Panc1 (cell line): ENCODE measurements around the gene CNNM4.

Source experiments
- POLR2AphosphoS5 ChIP-seq: IDR thresholded peaks from 2 replicates; pipeline ENCODE4 v1.6.1; 2012; ENCODE audit warnings: mild to moderate bottlenecking, low read depth, low read length, moderate library complexity
- SIN3A ChIP-seq: IDR thresholded peaks from 2 replicates; pipeline ENCODE4 v1.6.1; 2012; ENCODE audit warnings: low read depth, mild to moderate bottlenecking, low read length, moderate library complexity, borderline replicate concordance; ENCODE audit not compliant: insufficient read depth
- TF ChIP-seq, protein P1 (sequence below): fragments of 450-650 bp; IDR thresholded peaks from 2 replicates; pipeline ENCODE4 v1.5.1; 2017; ENCODE audit warnings: mild to moderate bottlenecking
- TF ChIP-seq, protein P2 (sequence below), 2 experiments: IDR thresholded peaks; 2 replicates each; pipeline ENCODE4 v1.6.1; 2011 to 2012; ENCODE audit warnings: low read depth in 2 of 2, control low read depth in 1 of 2, low read length in 1 of 2, mild to moderate bottlenecking in 1 of 2, moderate library complexity in 1 of 2; ENCODE audit not compliant: insufficient read depth in 1 of 2

DNA sequence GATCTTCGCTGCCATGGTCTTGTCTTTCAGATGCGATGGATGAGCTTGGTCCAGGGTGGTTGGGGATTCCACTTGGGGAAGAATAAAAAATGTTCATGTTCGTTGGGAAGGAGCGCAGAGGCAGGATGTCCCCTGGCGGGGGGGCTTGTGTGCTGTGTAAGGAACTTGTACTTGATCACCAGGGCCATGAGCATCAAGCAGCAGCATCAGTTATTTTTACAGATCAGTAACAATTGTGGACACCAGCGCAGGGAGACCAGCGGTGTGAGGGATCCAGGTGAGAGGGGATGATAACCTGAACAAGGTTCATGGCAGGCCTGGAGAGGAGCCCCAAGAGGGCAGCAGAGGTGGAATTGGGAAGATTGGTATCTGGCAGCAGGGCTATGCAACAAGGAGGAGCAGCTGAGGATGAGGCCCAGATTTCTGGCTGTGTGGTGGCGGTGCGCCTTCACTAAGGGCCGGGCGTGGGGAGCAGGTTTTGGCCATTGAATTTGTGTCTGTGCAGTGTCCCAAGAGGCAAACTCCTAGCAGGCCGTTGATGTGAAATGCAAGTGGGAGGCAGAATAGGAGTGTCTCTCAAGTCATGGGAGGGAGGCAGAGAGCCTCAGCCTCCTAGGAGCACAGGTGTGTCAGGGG, 59.3 kb downstream of the CNNM4 start:
- TF ChIP-seq, protein P1, sequence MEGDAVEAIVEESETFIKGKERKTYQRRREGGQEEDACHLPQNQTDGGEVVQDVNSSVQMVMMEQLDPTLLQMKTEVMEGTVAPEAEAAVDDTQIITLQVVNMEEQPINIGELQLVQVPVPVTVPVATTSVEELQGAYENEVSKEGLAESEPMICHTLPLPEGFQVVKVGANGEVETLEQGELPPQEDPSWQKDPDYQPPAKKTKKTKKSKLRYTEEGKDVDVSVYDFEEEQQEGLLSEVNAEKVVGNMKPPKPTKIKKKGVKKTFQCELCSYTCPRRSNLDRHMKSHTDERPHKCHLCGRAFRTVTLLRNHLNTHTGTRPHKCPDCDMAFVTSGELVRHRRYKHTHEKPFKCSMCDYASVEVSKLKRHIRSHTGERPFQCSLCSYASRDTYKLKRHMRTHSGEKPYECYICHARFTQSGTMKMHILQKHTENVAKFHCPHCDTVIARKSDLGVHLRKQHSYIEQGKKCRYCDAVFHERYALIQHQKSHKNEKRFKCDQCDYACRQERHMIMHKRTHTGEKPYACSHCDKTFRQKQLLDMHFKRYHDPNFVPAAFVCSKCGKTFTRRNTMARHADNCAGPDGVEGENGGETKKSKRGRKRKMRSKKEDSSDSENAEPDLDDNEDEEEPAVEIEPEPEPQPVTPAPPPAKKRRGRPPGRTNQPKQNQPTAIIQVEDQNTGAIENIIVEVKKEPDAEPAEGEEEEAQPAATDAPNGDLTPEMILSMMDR, result no peak
- TF ChIP-seq POLR2AphosphoS5 (no peak), SIN3A (no peak)
- TF ChIP-seq, protein P2, sequence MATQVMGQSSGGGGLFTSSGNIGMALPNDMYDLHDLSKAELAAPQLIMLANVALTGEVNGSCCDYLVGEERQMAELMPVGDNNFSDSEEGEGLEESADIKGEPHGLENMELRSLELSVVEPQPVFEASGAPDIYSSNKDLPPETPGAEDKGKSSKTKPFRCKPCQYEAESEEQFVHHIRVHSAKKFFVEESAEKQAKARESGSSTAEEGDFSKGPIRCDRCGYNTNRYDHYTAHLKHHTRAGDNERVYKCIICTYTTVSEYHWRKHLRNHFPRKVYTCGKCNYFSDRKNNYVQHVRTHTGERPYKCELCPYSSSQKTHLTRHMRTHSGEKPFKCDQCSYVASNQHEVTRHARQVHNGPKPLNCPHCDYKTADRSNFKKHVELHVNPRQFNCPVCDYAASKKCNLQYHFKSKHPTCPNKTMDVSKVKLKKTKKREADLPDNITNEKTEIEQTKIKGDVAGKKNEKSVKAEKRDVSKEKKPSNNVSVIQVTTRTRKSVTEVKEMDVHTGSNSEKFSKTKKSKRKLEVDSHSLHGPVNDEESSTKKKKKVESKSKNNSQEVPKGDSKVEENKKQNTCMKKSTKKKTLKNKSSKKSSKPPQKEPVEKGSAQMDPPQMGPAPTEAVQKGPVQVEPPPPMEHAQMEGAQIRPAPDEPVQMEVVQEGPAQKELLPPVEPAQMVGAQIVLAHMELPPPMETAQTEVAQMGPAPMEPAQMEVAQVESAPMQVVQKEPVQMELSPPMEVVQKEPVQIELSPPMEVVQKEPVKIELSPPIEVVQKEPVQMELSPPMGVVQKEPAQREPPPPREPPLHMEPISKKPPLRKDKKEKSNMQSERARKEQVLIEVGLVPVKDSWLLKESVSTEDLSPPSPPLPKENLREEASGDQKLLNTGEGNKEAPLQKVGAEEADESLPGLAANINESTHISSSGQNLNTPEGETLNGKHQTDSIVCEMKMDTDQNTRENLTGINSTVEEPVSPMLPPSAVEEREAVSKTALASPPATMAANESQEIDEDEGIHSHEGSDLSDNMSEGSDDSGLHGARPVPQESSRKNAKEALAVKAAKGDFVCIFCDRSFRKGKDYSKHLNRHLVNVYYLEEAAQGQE (IDR thresholded peaks at IDR 0.05; ENCODE audit: insufficient read depth in 1 of 2, low read depth in 2 of 2, low read length in 1 of 2), result no peak
